DOHH2 (cell line): ENCODE data around the gene ARHGAP24.

ENCODE experiments used
- H3F3A ChIP-seq: fragments of 200-600 bp; sonication (generic), shearing (Covaris generic); 2 replicates; pipeline ENCODE4 v1.6.0; 2016; ENCODE audit warnings: antibody characterized with exemption, mild to moderate bottlenecking; ENCODE audit not compliant: control insufficient read depth, insufficient read depth
- H3K27ac ChIP-seq: fragments of 200-600 bp; sonication (generic); 2 replicates; pipeline ENCODE4 v1.5.1; 2014; ENCODE audit warnings: low read depth, mild to moderate bottlenecking, low read length, moderate library complexity
- H3K27me3 ChIP-seq: fragments of 200-600 bp; sonication (generic); 2 replicates; pipeline ENCODE4 v1.6.1; 2014; ENCODE audit warnings: mild to moderate bottlenecking, low read length, mixed read lengths; ENCODE audit not compliant: control insufficient read depth
- H3K36me3 ChIP-seq: fragments of 200-600 bp; sonication (generic); 2 replicates; pipeline ENCODE4 v1.6.1; 2014; ENCODE audit warnings: mild to moderate bottlenecking, low read length, moderate library complexity, mixed read lengths; ENCODE audit not compliant: control insufficient read depth
- H3K4me1 ChIP-seq: fragments of 200-600 bp; sonication (generic); 2 replicates; pipeline ENCODE4 v1.6.1; 2014; ENCODE audit warnings: mild to moderate bottlenecking, low read length, mixed read lengths; ENCODE audit not compliant: control insufficient read depth
- H3K4me2 ChIP-seq: fragments of 200-600 bp; sonication (generic); 2 replicates; pipeline ENCODE4 v1.6.0; 2014; ENCODE audit warnings: mild to moderate bottlenecking, low read length, moderate library complexity
- H3K4me3 ChIP-seq: fragments of 200-600 bp; sonication (generic); 2 replicates; pipeline ENCODE4 v1.5.1; 2014; ENCODE audit warnings: mild to moderate bottlenecking, low read length, mixed read lengths
- H3K79me2 ChIP-seq: fragments of 200-600 bp; sonication (generic); 2 replicates; pipeline ENCODE4 v1.6.1; 2014; ENCODE audit warnings: mild to moderate bottlenecking, low read length, mixed read lengths; ENCODE audit not compliant: control insufficient read depth
- H3K9me2 ChIP-seq: fragments of 200-600 bp; sonication (generic); replicated peaks from 2 replicates; pipeline ENCODE4 v1.6.1; 2014; ENCODE audit warnings: mild to moderate bottlenecking, low read length, mixed read lengths; ENCODE audit not compliant: control insufficient read depth
- H3K9me3 ChIP-seq: fragments of 200-600 bp; sonication (generic); 2 replicates; pipeline ENCODE4 v1.6.1; 2014; ENCODE audit warnings: antibody characterized with exemption, low read length, mixed read lengths; ENCODE audit not compliant: control insufficient read depth, insufficient read depth
- H4K20me1 ChIP-seq: fragments of 200-600 bp; sonication (generic); 2 replicates; pipeline ENCODE4 v1.6.0; 2014; ENCODE audit warnings: low read depth, mild to moderate bottlenecking, antibody characterized with exemption, low read length, moderate library complexity; ENCODE audit not compliant: control insufficient read depth, insufficient read depth
- EZH2phosphoT487 ChIP-seq: fragments of 200-600 bp; sonication (generic); IDR thresholded peaks from 2 replicates; pipeline ENCODE4 v1.6.1; 2017; ENCODE audit warnings: borderline replicate concordance, mild to moderate bottlenecking, antibody characterized with exemption, low read length, moderate library complexity, mixed read lengths
- TF ChIP-seq, protein P1 (sequence below): fragments of 200-600 bp; sonication (generic); IDR thresholded peaks from one replicate; pipeline ENCODE4 v1.5.1; 2014; ENCODE audit warnings: antibody characterized with exemption, mild to moderate bottlenecking, low read depth, low read length; ENCODE audit not compliant: poor library complexity, severe bottlenecking

ARHGAP24 gene

DNA sequence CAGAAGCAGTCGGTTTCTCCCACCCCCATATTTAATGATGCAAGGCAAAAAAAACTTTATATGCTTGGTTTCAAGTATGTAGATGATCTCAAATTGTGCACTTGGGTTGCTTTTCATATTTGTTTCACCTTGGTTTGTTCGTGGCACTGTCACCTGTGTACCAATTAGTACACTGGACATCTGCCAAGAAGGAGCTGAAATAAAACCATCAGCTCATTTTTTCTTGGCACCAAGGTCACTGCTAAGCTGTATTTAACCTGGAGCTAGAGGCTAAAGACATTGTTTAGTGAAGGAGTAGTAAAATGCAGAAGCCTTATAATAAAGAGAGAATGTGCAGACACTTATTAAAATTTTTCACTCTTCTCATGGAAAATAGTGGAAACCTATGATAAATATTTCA lies 430.8 kb downstream of the ARHGAP24 start:
- Histone ChIP-seq H3K4me3 (no peak overlapping the region), H4K20me1 (no peaks in the 10 kb centered on the region)

GRCh38 chr4:85907001-85907400 lies 432.1 kb downstream of the ARHGAP24 start:
- Histone ChIP-seq H4K20me1 (no peaks in the 10 kb centered on the region), H3K9me3 (no peaks in the 10 kb centered on the region), H3K4me3 (no peak overlapping the region), H3K9me2 (no peaks in the 10 kb centered on the region), H3K27ac (no peak overlapping the region), H3K36me3 (no peaks in the 10 kb centered on the region), H3K79me2 (no peaks in the 10 kb centered on the region), H3K4me2 (no peak overlapping the region), H3K4me1 (no peaks in the 10 kb centered on the region), H3F3A (no peaks in the 10 kb centered on the region), H3K27me3 (no peaks in the 10 kb centered on the region)
- TF ChIP-seq EZH2phosphoT487 = no peak
- TF ChIP-seq, protein P1, sequence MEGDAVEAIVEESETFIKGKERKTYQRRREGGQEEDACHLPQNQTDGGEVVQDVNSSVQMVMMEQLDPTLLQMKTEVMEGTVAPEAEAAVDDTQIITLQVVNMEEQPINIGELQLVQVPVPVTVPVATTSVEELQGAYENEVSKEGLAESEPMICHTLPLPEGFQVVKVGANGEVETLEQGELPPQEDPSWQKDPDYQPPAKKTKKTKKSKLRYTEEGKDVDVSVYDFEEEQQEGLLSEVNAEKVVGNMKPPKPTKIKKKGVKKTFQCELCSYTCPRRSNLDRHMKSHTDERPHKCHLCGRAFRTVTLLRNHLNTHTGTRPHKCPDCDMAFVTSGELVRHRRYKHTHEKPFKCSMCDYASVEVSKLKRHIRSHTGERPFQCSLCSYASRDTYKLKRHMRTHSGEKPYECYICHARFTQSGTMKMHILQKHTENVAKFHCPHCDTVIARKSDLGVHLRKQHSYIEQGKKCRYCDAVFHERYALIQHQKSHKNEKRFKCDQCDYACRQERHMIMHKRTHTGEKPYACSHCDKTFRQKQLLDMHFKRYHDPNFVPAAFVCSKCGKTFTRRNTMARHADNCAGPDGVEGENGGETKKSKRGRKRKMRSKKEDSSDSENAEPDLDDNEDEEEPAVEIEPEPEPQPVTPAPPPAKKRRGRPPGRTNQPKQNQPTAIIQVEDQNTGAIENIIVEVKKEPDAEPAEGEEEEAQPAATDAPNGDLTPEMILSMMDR = no peak

More for the DNA sequence above, 430.8 kb downstream of the ARHGAP24 start:
- H3K9me2 ChIP-seq = no peaks in the 10 kb centered on the region
- no peaks in the 10 kb centered on the region for H3K4me1 ChIP-seq
- no peaks in the 10 kb centered on the region for H3F3A ChIP-seq
- no peak overlapping the region for H3K27ac ChIP-seq
- no peak for TF ChIP-seq EZH2phosphoT487
- TF ChIP-seq, protein P1 = no peak
- no peaks in the 10 kb centered on the region for H3K36me3 ChIP-seq
- no peaks in the 10 kb centered on the region for H3K27me3 ChIP-seq
- no peak overlapping the region for H3K4me2 ChIP-seq
- no peaks in the 10 kb centered on the region for H3K79me2 ChIP-seq
- H3K9me3 ChIP-seq = no peaks in the 10 kb centered on the region

DNA sequence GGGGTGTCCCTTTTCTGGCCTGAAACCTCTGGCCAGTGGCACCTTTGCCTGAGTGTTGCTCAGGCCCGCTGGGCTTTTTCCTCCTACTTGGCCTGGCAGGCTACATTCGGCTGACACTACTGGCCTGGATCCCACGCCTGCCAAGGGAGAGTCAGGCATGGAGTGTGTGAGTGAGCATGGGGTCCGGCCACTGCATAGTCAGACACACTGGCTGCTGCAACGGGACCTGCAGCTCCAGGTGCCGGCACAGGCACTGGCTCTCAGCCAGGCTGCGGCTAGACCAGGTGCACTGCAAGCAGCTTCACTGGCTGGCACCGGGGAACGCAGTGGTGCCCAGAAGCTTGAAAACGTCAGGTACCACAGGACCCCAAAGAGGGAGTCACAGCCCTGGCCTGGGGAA lies 434.9 kb downstream of the ARHGAP24 start:
- H3F3A ChIP-seq = no peaks in the 10 kb centered on the region
- TF ChIP-seq EZH2phosphoT487 = no peak
- TF ChIP-seq, protein P1 = no peak
- H3K9me2 ChIP-seq = no peaks in the 10 kb centered on the region
- H3K4me2 ChIP-seq = no peak overlapping the region
- H3K27me3 ChIP-seq = no peaks in the 10 kb centered on the region
- H3K4me3 ChIP-seq = no peak overlapping the region
- H3K79me2 ChIP-seq = no peaks in the 10 kb centered on the region
- no peaks in the 10 kb centered on the region for H4K20me1 ChIP-seq
- H3K36me3 ChIP-seq = no peaks in the 10 kb centered on the region
- no peaks in the 10 kb centered on the region for H3K9me3 ChIP-seq
- H3K27ac ChIP-seq = no peak overlapping the region
- no peaks in the 10 kb centered on the region for H3K4me1 ChIP-seq

DNA sequence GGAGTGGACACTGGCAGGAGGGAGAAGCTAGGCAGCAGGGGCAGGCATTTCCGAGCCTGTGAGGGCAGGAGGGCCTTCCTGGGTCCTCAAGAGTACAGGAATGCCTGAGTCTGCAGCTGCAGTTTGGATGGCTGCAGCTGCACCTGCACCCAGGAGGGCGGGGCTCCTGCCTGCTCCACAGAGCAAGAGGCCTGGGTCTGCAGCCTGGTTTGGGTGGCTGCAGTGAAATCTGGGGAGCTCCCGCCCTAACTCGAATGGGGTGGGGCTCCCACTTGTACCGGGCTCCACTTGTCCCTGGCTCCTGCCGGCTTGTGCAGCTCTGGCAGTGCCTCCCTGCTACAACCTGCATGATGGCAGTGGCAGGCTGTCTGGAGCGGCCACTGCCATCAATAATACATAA lies 436.0 kb downstream of the ARHGAP24 start:
- no peak for TF ChIP-seq EZH2phosphoT487
- TF ChIP-seq, protein P1 = no peak
- no peak overlapping the region for H3K27ac ChIP-seq
- no peaks in the 10 kb centered on the region for H3K9me3 ChIP-seq
- H3K27me3 ChIP-seq = no peaks in the 10 kb centered on the region
- no peak overlapping the region for H3K4me3 ChIP-seq
- H4K20me1 ChIP-seq = no peaks in the 10 kb centered on the region
- H3K79me2 ChIP-seq = no peaks in the 10 kb centered on the region
- H3K4me1 ChIP-seq = no peaks in the 10 kb centered on the region
- no peaks in the 10 kb centered on the region for H3K36me3 ChIP-seq
- H3K9me2 ChIP-seq = no peaks in the 10 kb centered on the region
- no peak overlapping the region for H3K4me2 ChIP-seq
- H3F3A ChIP-seq = no peaks in the 10 kb centered on the region
